Progenitor cell of endocrine pancreas (in vitro differentiated cells): ENCODE measurements around the gene ATP10D. TPM values are rescaled to one million over a fixed set of nuclear protein-coding genes. Genes with fewer than 3 reads are reported as not detected.

Experiments
- DNase-seq: peaks from one replicate; pipeline ENCODE4 v3.0.0; 2021; ENCODE audit warnings: low spot score; ENCODE audit not compliant: unreplicated experiment
- H3K27ac Mint-ChIP-seq: 2 replicates; pipeline ENCODE4 v1.8.0; 2021; ENCODE audit warnings: mild to moderate bottlenecking, moderate library complexity, mixed read lengths
- H3K27me3 Mint-ChIP-seq: 2 replicates; pipeline ENCODE4 v1.8.0; 2021; ENCODE audit warnings: mixed read lengths
- H3K36me3 Mint-ChIP-seq: 2 replicates; pipeline ENCODE4 v1.8.0; 2022; ENCODE audit warnings: mixed read lengths; ENCODE audit not compliant: insufficient read depth
- H3K4me1 Mint-ChIP-seq: 2 replicates; pipeline ENCODE4 v1.8.0; 2021; ENCODE audit warnings: low read depth, mixed read lengths
- H3K4me3 Mint-ChIP-seq: 2 replicates; pipeline ENCODE4 v1.8.0; 2021; ENCODE audit warnings: low read depth, mild to moderate bottlenecking, moderate library complexity, mixed read lengths
- H3K9me3 Mint-ChIP-seq: 2 replicates; pipeline ENCODE4 v1.8.0; 2021; ENCODE audit warnings: low read depth, mixed read lengths
- CTCF ChIP-seq: fragments of 200-600 bp; sonication (generic); IDR thresholded peaks from one replicate; pipeline ENCODE4 v1.5.0; 2021; ENCODE audit warnings: antibody characterized with exemption, mild to moderate bottlenecking; ENCODE audit not compliant: unreplicated experiment
- total RNA-seq: library from RNA; stranded (reverse); gene quantifications from 2 replicates; pipeline ENCODE4 v1.2.1, GENCODE V29; 2021

The ATP10D gene
- total RNA-seq, 1 donor from 2014 or later = 35.2 TPM

- Mint-ChIP-seq H3K4me1 (peaks cover 13% of the 10 kb centered on the region), H3K36me3 (no peaks in the 10 kb centered on the region), H3K4me3 (no peak overlapping the region), H3K9me3 (no peaks in the 10 kb centered on the region), H3K27ac (no peak overlapping the region), H3K27me3 (no peaks in the 10 kb centered on the region)
- no peak for TF ChIP-seq CTCF
- DNase-seq = no peak
These were observed 6.3 kb upstream of the ATP10D start for GRCh38 chr4:47478804-47479203.

DNA sequence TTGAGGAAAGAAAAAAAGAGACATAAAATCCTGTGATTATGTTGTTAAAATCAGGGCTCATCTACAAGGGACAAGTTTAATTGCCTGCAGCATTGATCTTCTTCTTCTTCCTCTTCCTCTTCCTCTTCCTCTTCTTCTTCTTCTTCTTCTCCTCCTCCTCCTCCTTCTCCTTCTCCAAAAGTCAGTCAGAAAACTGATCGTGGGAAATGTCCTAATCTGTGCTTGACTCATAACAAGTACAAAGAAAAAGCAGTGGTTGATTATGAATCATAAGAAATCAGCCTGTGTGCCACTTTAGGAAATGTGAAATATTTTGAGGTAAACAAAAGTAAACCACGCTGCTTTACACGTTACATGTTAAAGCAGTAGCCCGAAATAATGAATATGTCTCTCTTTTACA lies 2.7 kb upstream of the ATP10D start:
- Mint-ChIP-seq H3K9me3 (no peaks in the 10 kb centered on the region), H3K4me3 (no peak overlapping the region), H3K36me3 (no peaks in the 10 kb centered on the region), H3K4me1 (peaks cover 22% of the 10 kb centered on the region), H3K27ac (no peak overlapping the region), H3K27me3 (no peaks in the 10 kb centered on the region)
- DNase-seq = no peak
- TF ChIP-seq CTCF = no peak

GRCh38 chr4:47483745-47484144 lies 1.3 kb upstream of the ATP10D start:
- Mint-ChIP-seq H3K9me3 (peaks cover 1% of the 10 kb centered on the region), H3K36me3 (no peaks in the 10 kb centered on the region), H3K27ac (peak overlapping the region; percentile 73), H3K27me3 (no peaks in the 10 kb centered on the region), H3K4me3 (no peak overlapping the region), H3K4me1 (peaks cover 22% of the 10 kb centered on the region)
- DNase-seq = no peak
- no peak for TF ChIP-seq CTCF

- Mint-ChIP-seq H3K4me1 (peaks cover 22% of the 10 kb centered on the region), H3K27me3 (no peaks in the 10 kb centered on the region), H3K9me3 (peaks cover 3% of the 10 kb centered on the region), H3K4me3 (peak overlapping the region; percentile 99), H3K36me3 (peaks cover 1% of the 10 kb centered on the region), H3K27ac (peak overlapping the region; percentile 73)
- TF ChIP-seq CTCF = no peak
- no peak for DNase-seq
These were observed 907 bp upstream of the ATP10D start for GRCh38 chr4:47484168-47484567.

DNA sequence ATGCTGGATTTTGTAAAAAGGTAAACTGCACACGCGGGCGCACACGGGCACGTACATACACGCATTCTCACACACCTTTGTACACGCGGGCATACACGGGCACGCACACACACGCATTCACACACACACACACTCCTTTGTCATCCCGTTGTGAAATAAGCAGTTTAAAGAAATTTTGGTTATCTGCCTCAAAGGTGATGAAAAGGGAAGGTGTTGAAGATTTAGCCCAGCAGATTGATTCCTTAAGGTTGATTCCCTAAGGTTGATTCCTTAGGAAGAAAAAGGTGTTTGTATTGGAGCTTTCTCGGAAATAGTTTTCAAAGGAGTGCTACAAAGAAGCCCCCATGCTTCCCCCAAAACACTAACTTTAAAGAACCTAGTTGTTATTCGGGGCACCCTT lies 693 bp downstream of the ATP10D start:
- peaks cover 22% of the 10 kb centered on the region for H3K4me1 Mint-ChIP-seq
- TF ChIP-seq CTCF = no peak
- H3K9me3 Mint-ChIP-seq = peaks cover 3% of the 10 kb centered on the region
- DNase-seq = no peak
- peak overlapping the region; percentile 99 for H3K27ac Mint-ChIP-seq
- H3K4me3 Mint-ChIP-seq = peak overlapping the region; percentile 99
- H3K36me3 Mint-ChIP-seq = peaks cover 1% of the 10 kb centered on the region
- no peaks in the 10 kb centered on the region for H3K27me3 Mint-ChIP-seq
